Nephron (organoid): Measurements from ENCODE around the gene TMPRSS3.

Source experiments
- H3K27ac Mint-ChIP-seq, 3 experiments: 2 replicates each; pipeline ENCODE4 v1.8.0; 2020; ENCODE audit warnings: mixed read lengths in 3 of 3, mild to moderate bottlenecking in 2 of 3, moderate library complexity in 1 of 3
- H3K27me3 Mint-ChIP-seq: 2 replicates; pipeline ENCODE4 v1.8.0; 2021; ENCODE audit warnings: low read depth, mild to moderate bottlenecking, moderate library complexity, mixed read lengths
- H3K36me3 Mint-ChIP-seq: 2 replicates; pipeline ENCODE4 v1.8.0; 2020; ENCODE audit warnings: low read depth, mixed read lengths
- H3K4me1 Mint-ChIP-seq: 2 replicates; pipeline ENCODE4 v1.8.0; 2020; ENCODE audit warnings: mixed read lengths
- H3K4me3 Mint-ChIP-seq, 3 experiments: 2 replicates each; pipeline ENCODE4 v1.8.0; 2020; ENCODE audit warnings: mild to moderate bottlenecking in 3 of 3, mixed read lengths in 3 of 3, moderate library complexity in 2 of 3
- H3K9me3 Mint-ChIP-seq: 2 replicates; pipeline ENCODE4 v1.8.0; 2020; ENCODE audit warnings: mixed read lengths
- TF ChIP-seq, protein P1 (sequence below), 3 experiments: fragments of 200-600 bp; sonication (generic); IDR thresholded peaks; one replicate each; pipeline ENCODE4 v1.5.0; 2021; ENCODE audit warnings: antibody characterized with exemption in 3 of 3; ENCODE audit not compliant: unreplicated experiment in 3 of 3

Gene TMPRSS3

GRCh38 chr21:42344631-42345030 is 51.2 kb downstream of the TMPRSS3 start:
- no peak overlapping the region for H3K4me3 Mint-ChIP-seq

GRCh38 chr21:42343963-42344510 is 51.8 kb downstream of the TMPRSS3 start:
- H3K4me3 Mint-ChIP-seq: no peak overlapping the region
- peaks cover 6% of the 10 kb centered on the region for H3K4me1 Mint-ChIP-seq
- TF ChIP-seq, protein P1, sequence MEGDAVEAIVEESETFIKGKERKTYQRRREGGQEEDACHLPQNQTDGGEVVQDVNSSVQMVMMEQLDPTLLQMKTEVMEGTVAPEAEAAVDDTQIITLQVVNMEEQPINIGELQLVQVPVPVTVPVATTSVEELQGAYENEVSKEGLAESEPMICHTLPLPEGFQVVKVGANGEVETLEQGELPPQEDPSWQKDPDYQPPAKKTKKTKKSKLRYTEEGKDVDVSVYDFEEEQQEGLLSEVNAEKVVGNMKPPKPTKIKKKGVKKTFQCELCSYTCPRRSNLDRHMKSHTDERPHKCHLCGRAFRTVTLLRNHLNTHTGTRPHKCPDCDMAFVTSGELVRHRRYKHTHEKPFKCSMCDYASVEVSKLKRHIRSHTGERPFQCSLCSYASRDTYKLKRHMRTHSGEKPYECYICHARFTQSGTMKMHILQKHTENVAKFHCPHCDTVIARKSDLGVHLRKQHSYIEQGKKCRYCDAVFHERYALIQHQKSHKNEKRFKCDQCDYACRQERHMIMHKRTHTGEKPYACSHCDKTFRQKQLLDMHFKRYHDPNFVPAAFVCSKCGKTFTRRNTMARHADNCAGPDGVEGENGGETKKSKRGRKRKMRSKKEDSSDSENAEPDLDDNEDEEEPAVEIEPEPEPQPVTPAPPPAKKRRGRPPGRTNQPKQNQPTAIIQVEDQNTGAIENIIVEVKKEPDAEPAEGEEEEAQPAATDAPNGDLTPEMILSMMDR (IDR thresholded peaks at IDR 0.05; ENCODE audit: unreplicated experiment in 3 of 3): no peak
- no peaks in the 10 kb centered on the region for H3K9me3 Mint-ChIP-seq
- no peaks in the 10 kb centered on the region for H3K36me3 Mint-ChIP-seq
- H3K27ac Mint-ChIP-seq: no peak overlapping the region
- peaks cover 14% of the 10 kb centered on the region for H3K27me3 Mint-ChIP-seq

More at GRCh38 chr21:42344631-42345030, 51.2 kb downstream of the TMPRSS3 start:
- H3K4me1 Mint-ChIP-seq: peaks cover 6% of the 10 kb centered on the region
- H3K27me3 Mint-ChIP-seq: peaks cover 13% of the 10 kb centered on the region
- H3K9me3 Mint-ChIP-seq: no peaks in the 10 kb centered on the region
- no peak overlapping the region for H3K27ac Mint-ChIP-seq
- no peaks in the 10 kb centered on the region for H3K36me3 Mint-ChIP-seq
- TF ChIP-seq, protein P1 (IDR thresholded peaks at IDR 0.05; ENCODE audit: unreplicated experiment in 3 of 3): no peak

DNA sequence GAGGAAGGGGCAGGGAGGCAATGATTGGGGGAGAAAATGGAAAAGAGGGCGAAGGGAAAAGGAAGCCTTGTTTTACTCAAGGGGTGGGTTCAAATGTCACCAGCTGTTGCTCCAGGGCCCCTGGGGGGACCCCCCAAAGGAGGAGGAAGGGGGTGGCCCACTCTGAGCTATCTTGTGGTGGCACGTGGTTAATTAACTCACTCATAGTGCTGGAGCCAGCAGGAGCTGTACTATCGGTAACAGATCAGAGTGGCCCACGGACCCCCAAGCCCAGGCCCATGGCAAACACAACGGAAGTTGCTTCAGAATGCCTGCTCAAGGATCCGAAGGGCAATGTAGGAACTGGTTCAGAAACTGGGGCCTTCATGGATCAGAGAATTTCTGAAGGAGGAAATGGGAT is 52.3 kb downstream of the TMPRSS3 start:
- Mint-ChIP-seq H3K9me3 (no peaks in the 10 kb centered on the region), H3K4me1 (peaks cover 9% of the 10 kb centered on the region), H3K27me3 (peaks cover 14% of the 10 kb centered on the region), H3K4me3 (no peak overlapping the region), H3K36me3 (no peaks in the 10 kb centered on the region), H3K27ac (no peak overlapping the region)
- TF ChIP-seq, protein P1 (IDR thresholded peaks at IDR 0.05; ENCODE audit: unreplicated experiment in 3 of 3): no peak

GRCh38 chr21:42343101-42343500 is 52.8 kb downstream of the TMPRSS3 start:
- Mint-ChIP-seq H3K9me3 (no peaks in the 10 kb centered on the region), H3K36me3 (no peaks in the 10 kb centered on the region), H3K4me1 (peaks cover 14% of the 10 kb centered on the region), H3K27ac (no peak overlapping the region), H3K27me3 (peaks cover 15% of the 10 kb centered on the region), H3K4me3 (no peak overlapping the region)
- TF ChIP-seq, protein P1 (IDR thresholded peaks at IDR 0.05; ENCODE audit: unreplicated experiment in 3 of 3): no peak

- Mint-ChIP-seq H3K4me3 (no peak overlapping the region), H3K27me3 (peaks cover 22% of the 10 kb centered on the region), H3K9me3 (no peaks in the 10 kb centered on the region), H3K4me1 (peaks cover 20% of the 10 kb centered on the region), H3K36me3 (no peaks in the 10 kb centered on the region), H3K27ac (no peak overlapping the region)
- TF ChIP-seq, protein P1 (IDR thresholded peaks at IDR 0.05; ENCODE audit: unreplicated experiment in 3 of 3): no peak
Measured at GRCh38 chr21:42341776-42342542, 53.9 kb downstream of the TMPRSS3 start.
